CD14-positive monocyte (primary cell): ENCODE results near the gene ATXN2. TPM values are rescaled to one million over a fixed set of nuclear protein-coding genes. Genes with fewer than 3 reads are reported as not detected.
A peak's percentile ranks its signal among the peaks of the same experiment; 100 is the strongest.

ENCODE experiments used
- DNase-seq, 3 donors: peaks; one replicate each; pipeline ENCODE4 v3.0.0-alpha.2; 2011 to 2022
- H2AFZ ChIP-seq: 2 replicates; pipeline ENCODE4 v1.6.0; 2012; ENCODE audit warnings: mild to moderate bottlenecking, low read depth, low read length, inconsistent platforms; ENCODE audit not compliant: insufficient read depth, poor library complexity, severe bottlenecking
- H3K27ac ChIP-seq, 2 donors: 1 replicate in 1 of 2; 2 replicates in 1 of 2; pipeline ENCODE4 v1.5.1; 2012 to 2013; ENCODE audit warnings: low read length in 2 of 2, control low read depth in 1 of 2, inconsistent platforms in 1 of 2, low read depth in 1 of 2, mild to moderate bottlenecking in 1 of 2
- H3K27me3 ChIP-seq, 2 donors: one replicate each; pipeline versions ENCODE4 v1.6.0 to v1.6.1; 2011 to 2013; ENCODE audit warnings: low read length in 2 of 2; ENCODE audit not compliant: control insufficient read depth in 2 of 2, insufficient read depth in 2 of 2
- H3K36me3 ChIP-seq, 2 donors: replicated peaks in 1 of 2; 1 replicate in 1 of 2; 2 replicates in 1 of 2; pipeline versions ENCODE4 v1.5.1 to v1.6.1; 2012 to 2013; ENCODE audit warnings: low read length in 2 of 2, control low read depth in 1 of 2, inconsistent platforms in 1 of 2, mild to moderate bottlenecking in 1 of 2; ENCODE audit not compliant: insufficient read depth in 2 of 2, control insufficient read depth in 1 of 2
- H3K4me1 ChIP-seq, 2 donors: 1 replicate in 1 of 2; 2 replicates in 1 of 2; pipeline versions ENCODE4 v1.5.1 to v1.6.1; 2012 to 2013; ENCODE audit warnings: low read length in 2 of 2, control low read depth in 1 of 2, inconsistent platforms in 1 of 2, mild to moderate bottlenecking in 1 of 2, moderate library complexity in 1 of 2; ENCODE audit not compliant: insufficient read depth in 2 of 2, control insufficient read depth in 1 of 2
- H3K4me2 ChIP-seq: replicated peaks from 2 replicates; pipeline ENCODE3; 2012; ENCODE audit warnings: low read length, moderate library complexity, mild to moderate bottlenecking; ENCODE audit not compliant: poor library complexity, severe bottlenecking; ENCODE audit errors: extremely low read depth
- H3K4me3 ChIP-seq, 3 experiments: fragments of 200-600 bp in 1 of 3; sonication (generic) in 1 of 3; replicated peaks in 1 of 3; 1 replicate in 2 of 3; 2 replicates in 1 of 3; pipeline ENCODE4 v1.5.1; 2011 to 2013; ENCODE audit warnings: low read length in 3 of 3, mild to moderate bottlenecking in 3 of 3, control low read depth in 2 of 3, low read depth in 2 of 3, inconsistent platforms in 1 of 3, moderate library complexity in 1 of 3
- H3K79me2 ChIP-seq: 2 replicates; pipeline ENCODE4 v1.6.0; 2012; ENCODE audit warnings: mild to moderate bottlenecking, control low read depth, inconsistent platforms, low read length, moderate library complexity; ENCODE audit not compliant: insufficient read depth
- H3K9ac ChIP-seq: 2 replicates; pipeline ENCODE4 v1.6.0; 2017; ENCODE audit warnings: low read length, mild to moderate bottlenecking; ENCODE audit not compliant: insufficient read depth, poor library complexity, severe bottlenecking
- H3K9me3 ChIP-seq, 2 donors: replicated peaks in 1 of 2; 1 replicate in 1 of 2; 2 replicates in 1 of 2; pipeline versions ENCODE4 v1.5.1 to v1.6.1; 2012 to 2013; ENCODE audit warnings: low read length in 2 of 2, control low read depth in 1 of 2; ENCODE audit not compliant: control insufficient read depth in 1 of 2, insufficient read depth in 1 of 2
- H4K20me1 ChIP-seq: 2 replicates; pipeline ENCODE4 v1.6.0; 2012; ENCODE audit warnings: mild to moderate bottlenecking, low read length, control low read depth, moderate library complexity; ENCODE audit not compliant: insufficient read depth
- H3K27ac Mint-ChIP-seq, 7 donors: one replicate each; pipeline ENCODE4 v1.8.0; 2020; ENCODE audit warnings: mild to moderate bottlenecking in 7 of 7, mixed read lengths in 7 of 7, moderate library complexity in 6 of 7, inconsistent platforms in 2 of 7
- H3K27me3 Mint-ChIP-seq, 3 donors: one replicate each; pipeline ENCODE4 v1.8.0; 2021 to 2022; ENCODE audit warnings: low read depth in 3 of 3, mild to moderate bottlenecking in 3 of 3, mixed read lengths in 3 of 3, moderate library complexity in 3 of 3, inconsistent platforms in 1 of 3
- H3K36me3 Mint-ChIP-seq, 2 donors: one replicate each; pipeline ENCODE4 v1.8.0; 2020; ENCODE audit warnings: mixed read lengths in 2 of 2, inconsistent platforms in 1 of 2, mild to moderate bottlenecking in 1 of 2
- H3K4me1 Mint-ChIP-seq: one replicate; pipeline ENCODE4 v1.8.0; 2020; ENCODE audit warnings: mild to moderate bottlenecking, mixed read lengths
- H3K4me3 Mint-ChIP-seq, 2 donors: one replicate each; pipeline ENCODE4 v1.8.0; 2020; ENCODE audit warnings: mild to moderate bottlenecking in 2 of 2, mixed read lengths in 2 of 2, moderate library complexity in 1 of 2
- H3K9me3 Mint-ChIP-seq, 7 donors: one replicate each; pipeline ENCODE4 v1.8.0; 2020 to 2022; ENCODE audit warnings: mixed read lengths in 7 of 7, mild to moderate bottlenecking in 6 of 7, moderate library complexity in 6 of 7, inconsistent platforms in 2 of 7
- CTCF ChIP-seq: fragments of 200-600 bp; IDR thresholded peaks from one replicate; pipeline ENCODE4 v1.8.0; 2022; ENCODE audit warnings: antibody characterized with exemption, mild to moderate bottlenecking
- WGBS: methylation state at CpG from one replicate; pipeline ENCODE4 v1.1.5; 2013; ENCODE audit warnings: missing lambda C conversion rate; ENCODE audit not compliant: insufficient coverage; 5-methylcytosine and 5-hydroxymethylcytosine counted together
- intact Hi-C, 2 donors: fragments of 100-400 bp; cut with micrococcal nuclease; formaldehyde crosslinking; loops; one replicate each; pipeline versions ENCODE4 v1.15.0 to v1.15.1; 2023
- polyA plus RNA-seq, 3 donors: library from polyadenylated mRNA; depleted of rRNA in 1 of 3; unstranded in 2 of 3; stranded (reverse) in 1 of 3; fragments of 300-500 nt in 2 of 3; fragments of >200 nt in 1 of 3; fragmentation: Illumina TruSeq in 2 of 3; gene quantifications; 1 replicate in 2 of 3; 2 replicates in 1 of 3; pipeline ENCODE4 v1.2.3, GENCODE V29; 2012 to 2021

The ATXN2 gene
- polyA plus RNA-seq, 3 donors = 4.3 to 28.8 (median 11.9) TPM

GRCh38 chr12:111444925-111445725 is 154.0 kb downstream of the ATXN2 start:
- TF ChIP-seq CTCF = peak; percentile 20
- WGBS = 21% methylated on average over 9 of the region's 11 CpGs
- peak overlapping the region; percentile 63 for H3K4me2 ChIP-seq
- peaks cover 74 to 80% of the 10 kb centered on the region in 2 donors for H3K4me1 ChIP-seq
- Mint-ChIP-seq H3K27ac (peak overlapping the region; percentile 87 to 96 (median 94)), H3K27me3 (peaks cover 0 to 3% (median 0%) of the 10 kb centered on the region in 3 donors), H3K4me3 (peak overlapping the region; percentile 58 to 65), H3K36me3 (peaks cover 60 to 77% of the 10 kb centered on the region in 2 donors), H3K4me1 (peaks cover 86% of the 10 kb centered on the region), H3K9me3 (no peaks in the 10 kb centered on the region)
- H4K20me1 ChIP-seq = peaks cover 100% of the 10 kb centered on the region
- H3K36me3 ChIP-seq = peaks cover 61 to 86% of the 10 kb centered on the region in 2 donors
- H2AFZ ChIP-seq = no peak overlapping the region
- peak overlapping the region; percentile 75 to 88 for H3K27ac ChIP-seq
- intact Hi-C loops = loop anchor here (2.0 to 5.0 kb wide), 2 partner anchors 14 to 38 kb away; partner anchors contain the start of gene SH2B3 (in 2 of the 2)
- peak overlapping the region; percentile 45 for H3K9ac ChIP-seq
- H3K27me3 ChIP-seq = no peaks in the 10 kb centered on the region
- H3K9me3 ChIP-seq = no peaks in the 10 kb centered on the region
- peak overlapping the region in 1 of 3 experiments; percentile 44 for H3K4me3 ChIP-seq
- DNase-seq = peak; percentile 84 to 90 (median 84)
- H3K79me2 ChIP-seq = peaks cover 98% of the 10 kb centered on the region

- peak overlapping the region; percentile 87 to 96 (median 94) for H3K27ac Mint-ChIP-seq
- no peak for TF ChIP-seq CTCF
- H3K27ac ChIP-seq = peak overlapping the region; percentile 75 to 88
- no peak overlapping the region for H2AFZ ChIP-seq
- DNase-seq = no peak
- peak overlapping the region; percentile 18 for H3K9ac ChIP-seq
- peaks cover 79 to 87% of the 10 kb centered on the region in 2 donors for H3K4me1 ChIP-seq
- H3K4me2 ChIP-seq = peak overlapping the region; percentile 63
- intact Hi-C loops = loop anchor here in 1 of 2 donors (2.0 kb wide), 1 partner anchor 14 kb away; no protein-coding TSS in a partner anchor
- no peaks in the 10 kb centered on the region for H3K27me3 ChIP-seq
- H3K36me3 Mint-ChIP-seq = peaks cover 56 to 77% of the 10 kb centered on the region in 2 donors
- peaks cover 90% of the 10 kb centered on the region for H3K4me1 Mint-ChIP-seq
- H3K9me3 ChIP-seq = no peaks in the 10 kb centered on the region
- H3K79me2 ChIP-seq = peaks cover 99% of the 10 kb centered on the region
- H3K27me3 Mint-ChIP-seq = peaks cover 0 to 3% (median 0%) of the 10 kb centered on the region in 3 donors
- peak overlapping the region in 1 of 3 experiments; percentile 44 for H3K4me3 ChIP-seq
- peak overlapping the region; percentile 58 to 65 for H3K4me3 Mint-ChIP-seq
- H3K36me3 ChIP-seq = peaks cover 54 to 83% of the 10 kb centered on the region in 2 donors
- H4K20me1 ChIP-seq = peaks cover 100% of the 10 kb centered on the region
- no peaks in the 10 kb centered on the region for H3K9me3 Mint-ChIP-seq
- 84% methylated on average over 5 of the region's 8 CpGs for WGBS
These were observed 154.7 kb downstream of the ATXN2 start for GRCh38 chr12:111444314-111444924.
